HG03342 (cell line): ENCODE measurements around the gene ADAMTSL5.

Experiments
- ATAC-seq: cut with Tn5 transposase; IDR thresholded peaks from one replicate; pipeline ENCODE4 v1.9.1; 2021; ENCODE audit warnings: mild to moderate bottlenecking, moderate library complexity; ENCODE audit not compliant: unreplicated experiment

Gene ADAMTSL5

DNA sequence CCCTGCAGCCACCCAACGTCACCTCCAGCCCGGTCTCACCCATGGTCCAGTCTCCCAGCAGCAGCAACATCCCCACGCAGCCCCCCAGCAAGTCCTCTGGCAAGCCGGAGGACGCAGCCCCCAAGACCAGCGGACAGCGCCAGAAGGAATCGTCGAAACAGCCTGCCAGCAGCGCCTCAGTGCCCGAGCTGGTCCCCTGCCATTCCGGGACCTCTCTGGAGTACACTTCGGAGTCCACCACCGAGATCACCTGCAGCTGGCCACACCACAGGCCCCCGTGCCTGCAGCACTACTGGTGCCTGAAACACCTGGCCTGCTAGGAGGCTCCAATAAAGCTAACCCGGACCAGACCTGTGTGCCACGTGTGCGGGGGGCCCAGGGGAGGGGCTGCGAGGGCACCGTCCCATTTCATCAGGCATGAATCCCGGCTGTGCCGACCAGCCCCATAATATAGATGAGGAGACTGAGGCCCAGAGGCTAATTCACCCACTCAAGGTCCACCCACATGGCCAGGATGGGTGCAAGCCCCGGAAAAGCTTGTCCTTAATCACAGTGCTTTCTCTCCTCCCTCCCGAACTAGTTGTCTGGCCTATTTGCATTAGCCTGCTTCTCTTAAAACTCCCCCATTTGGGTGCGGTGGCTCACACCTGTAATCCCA, 15.1 kb downstream of the ADAMTSL5 start:
- no peak for ATAC-seq

DNA sequence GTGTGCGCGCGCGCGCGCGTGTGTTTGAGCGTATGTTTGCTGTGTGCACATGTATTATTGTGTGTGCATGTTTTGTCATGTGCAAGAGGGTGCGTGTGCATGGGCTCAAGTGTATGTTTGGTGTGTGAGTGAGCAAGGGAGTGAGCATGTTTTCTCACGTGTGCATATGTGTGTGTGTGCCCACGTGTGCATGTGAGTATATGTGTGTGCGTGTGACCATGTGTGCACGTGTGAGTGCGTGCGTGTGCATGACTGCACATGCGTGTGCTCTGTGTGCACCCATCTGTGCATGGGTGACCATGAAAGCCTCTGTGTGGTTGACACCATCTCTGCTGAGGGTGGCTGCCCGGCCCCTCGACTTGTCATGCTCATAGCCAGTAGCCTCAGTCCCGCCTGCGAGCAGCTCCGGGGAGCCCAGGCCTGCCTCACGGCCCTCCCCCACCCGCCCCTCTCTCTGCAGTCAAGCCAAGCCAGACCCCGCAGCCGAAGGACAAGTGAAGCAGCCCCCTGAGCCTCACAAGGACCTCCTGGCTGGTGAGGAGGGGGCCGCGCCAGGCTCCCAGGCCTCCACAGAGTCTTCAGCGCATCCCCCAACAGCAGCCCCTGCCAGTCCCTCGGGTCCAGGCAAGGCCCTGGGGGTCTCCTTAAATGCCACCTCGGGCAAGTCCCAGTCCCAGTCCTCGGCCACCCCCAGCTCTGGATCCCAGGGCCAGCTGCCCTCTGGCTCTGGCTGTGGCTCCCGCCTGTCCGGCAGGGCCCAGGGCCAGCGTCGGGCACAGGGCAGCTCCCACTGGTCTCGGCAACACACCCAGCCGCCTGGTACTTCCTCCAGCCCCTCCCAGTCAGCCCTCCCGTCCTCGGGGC, 15.9 kb downstream of the ADAMTSL5 start:
- ATAC-seq: no peak

DNA sequence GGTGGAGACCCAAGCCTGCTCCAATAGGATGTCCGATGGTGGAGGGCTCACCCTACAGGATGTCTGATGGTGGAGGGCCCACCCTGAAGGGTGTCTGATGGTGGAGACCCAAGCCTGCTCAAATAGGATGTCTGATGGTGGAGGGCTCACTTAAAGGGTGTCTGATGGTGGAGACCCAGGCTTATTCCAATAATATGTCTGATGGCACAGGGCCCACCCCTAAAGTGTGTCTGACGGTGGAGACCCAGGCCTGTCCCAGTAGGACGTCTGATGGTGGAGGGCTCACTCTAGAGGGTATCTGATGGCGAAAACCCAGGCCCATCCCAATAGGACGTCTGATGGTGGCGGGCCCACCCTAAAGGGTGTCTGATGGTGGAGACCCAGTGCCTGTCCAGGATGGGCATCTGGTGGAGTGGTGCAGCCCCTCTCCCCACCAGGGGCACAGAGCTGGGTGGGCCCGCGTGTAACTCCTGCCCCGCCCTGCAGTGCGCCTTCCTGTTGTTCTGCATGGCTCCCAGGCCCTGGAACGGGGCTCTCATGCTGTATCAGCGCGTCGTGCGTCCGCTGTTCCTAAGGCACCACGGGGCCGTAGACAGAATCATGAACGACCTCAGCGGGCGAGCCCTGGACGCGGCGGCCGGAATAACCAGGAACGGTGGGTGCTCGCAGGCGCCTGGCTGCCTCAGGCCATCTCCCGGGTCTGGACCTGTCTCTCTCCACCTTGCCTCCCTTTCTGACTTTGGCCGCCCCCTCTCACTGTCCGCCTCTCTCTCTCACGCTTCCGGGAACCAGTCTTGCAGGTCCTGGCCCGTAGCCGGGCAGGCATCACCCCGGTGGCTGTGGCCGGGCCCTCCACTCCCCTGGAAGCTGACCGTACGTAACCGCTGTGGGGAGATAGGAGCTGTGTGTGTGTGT, 16.8 kb downstream of the ADAMTSL5 start:
- ATAC-seq: no peak

DNA sequence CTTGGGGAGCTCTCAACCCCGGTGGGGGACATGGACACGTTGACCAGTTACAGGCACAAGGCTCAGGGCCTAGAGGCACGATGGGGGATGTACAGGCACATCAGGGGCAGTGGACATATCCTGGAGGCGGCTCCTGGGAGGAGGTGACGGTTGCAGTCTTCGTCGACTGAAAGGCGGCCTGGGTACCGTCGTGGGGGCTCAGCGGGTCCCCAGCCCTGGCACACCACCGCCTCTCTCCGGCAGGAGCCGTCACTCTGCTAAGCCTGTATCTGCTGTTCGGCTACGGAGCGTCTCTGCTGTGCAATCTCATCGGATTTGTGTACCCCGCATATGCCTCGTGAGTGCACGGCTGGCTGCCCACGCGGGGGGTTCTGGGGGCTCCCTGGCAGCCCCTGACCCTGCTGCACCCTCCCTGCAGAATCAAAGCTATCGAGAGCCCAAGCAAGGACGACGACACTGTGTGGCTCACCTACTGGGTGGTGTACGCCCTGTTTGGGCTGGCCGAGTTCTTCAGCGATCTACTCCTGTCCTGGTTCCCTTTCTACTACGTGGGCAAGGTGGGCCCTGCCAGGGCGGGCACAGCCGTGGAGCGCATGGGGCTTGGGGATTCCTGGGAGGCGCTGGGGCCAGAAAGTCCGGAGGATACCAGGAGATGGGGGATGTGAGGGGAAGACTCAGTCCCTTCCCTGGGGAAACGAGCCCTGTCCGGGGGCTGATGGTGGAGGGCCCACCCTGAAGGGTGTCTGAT, 17.6 kb downstream of the ADAMTSL5 start:
- ATAC-seq: no peak

DNA sequence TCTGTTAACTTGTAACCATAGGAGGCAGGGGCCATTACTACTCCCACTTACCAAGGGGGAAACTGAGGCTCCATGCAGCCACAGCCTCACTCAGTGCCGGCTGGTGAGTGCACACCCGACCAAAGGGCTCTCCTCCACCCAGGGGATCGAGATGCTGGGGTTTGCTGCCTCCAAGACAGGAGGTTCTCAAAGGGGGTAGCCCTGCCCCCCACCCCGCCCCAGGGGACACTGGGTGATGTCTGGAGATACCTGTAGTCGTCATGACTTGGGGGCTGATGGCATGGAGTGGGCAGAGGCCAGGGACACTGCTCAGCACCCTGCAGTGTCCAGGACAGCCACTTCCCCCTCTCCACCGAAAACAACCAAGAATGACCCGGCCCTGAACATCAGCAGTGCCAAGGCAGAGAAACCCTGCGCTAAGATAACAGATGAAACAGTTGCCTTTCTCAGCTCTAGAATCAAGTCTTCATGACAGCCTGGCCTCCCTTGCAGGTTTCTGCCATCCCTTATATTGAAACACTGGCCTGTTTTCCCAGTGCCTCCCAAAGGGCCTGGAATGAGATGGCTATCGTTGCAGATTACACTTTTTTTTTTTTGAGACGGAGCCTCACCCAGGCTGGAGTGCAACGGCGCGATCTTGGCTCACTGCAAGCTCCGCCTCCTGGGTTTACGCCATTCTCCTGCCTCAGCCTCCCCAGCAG, 18.6 kb downstream of the ADAMTSL5 start:
- ATAC-seq: no peak

DNA sequence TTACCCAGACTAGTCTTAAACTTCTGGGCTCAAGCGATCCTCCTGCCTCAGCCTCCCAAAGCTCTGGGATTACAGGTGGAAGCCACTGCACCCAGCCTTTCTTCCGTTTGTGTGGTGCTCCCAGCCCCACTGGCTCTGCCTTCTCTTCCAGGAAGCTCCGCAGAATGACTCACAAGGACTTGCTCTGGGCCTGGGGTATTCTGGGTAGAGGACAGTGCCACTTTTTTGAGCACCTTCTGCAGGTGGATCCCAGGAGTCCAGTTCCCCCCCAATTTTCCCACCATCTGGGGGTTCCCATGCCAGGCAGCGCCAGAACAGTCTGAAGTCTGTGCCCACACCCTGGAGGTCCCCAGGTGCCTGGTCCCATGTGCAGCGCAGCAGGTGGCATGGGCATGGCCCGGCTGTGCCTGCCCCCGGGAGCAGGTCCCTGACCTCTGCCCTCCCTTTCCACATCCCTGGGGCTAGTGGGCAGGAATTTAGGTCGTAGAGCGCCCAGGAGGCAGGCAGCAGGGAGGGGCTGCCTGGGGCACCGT, 20.3 kb downstream of the ADAMTSL5 start:
- no peak for ATAC-seq

DNA sequence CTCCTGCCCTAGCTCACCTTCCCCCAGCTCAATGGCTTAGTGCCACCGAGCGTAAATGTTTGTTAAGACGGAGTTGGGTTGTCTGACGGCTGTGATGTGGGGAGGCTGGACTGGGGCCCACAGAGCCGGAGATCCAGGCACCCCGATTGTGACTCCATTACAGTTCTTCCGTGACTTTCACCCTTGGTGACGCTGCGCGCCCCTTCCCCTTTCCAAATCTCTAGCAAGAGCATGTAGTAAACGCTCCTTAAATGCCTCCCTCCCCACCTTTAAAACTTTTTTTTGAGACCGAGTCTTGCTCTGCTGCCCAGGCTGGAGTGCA, 21.0 kb downstream of the ADAMTSL5 start:
- no peak for ATAC-seq

DNA sequence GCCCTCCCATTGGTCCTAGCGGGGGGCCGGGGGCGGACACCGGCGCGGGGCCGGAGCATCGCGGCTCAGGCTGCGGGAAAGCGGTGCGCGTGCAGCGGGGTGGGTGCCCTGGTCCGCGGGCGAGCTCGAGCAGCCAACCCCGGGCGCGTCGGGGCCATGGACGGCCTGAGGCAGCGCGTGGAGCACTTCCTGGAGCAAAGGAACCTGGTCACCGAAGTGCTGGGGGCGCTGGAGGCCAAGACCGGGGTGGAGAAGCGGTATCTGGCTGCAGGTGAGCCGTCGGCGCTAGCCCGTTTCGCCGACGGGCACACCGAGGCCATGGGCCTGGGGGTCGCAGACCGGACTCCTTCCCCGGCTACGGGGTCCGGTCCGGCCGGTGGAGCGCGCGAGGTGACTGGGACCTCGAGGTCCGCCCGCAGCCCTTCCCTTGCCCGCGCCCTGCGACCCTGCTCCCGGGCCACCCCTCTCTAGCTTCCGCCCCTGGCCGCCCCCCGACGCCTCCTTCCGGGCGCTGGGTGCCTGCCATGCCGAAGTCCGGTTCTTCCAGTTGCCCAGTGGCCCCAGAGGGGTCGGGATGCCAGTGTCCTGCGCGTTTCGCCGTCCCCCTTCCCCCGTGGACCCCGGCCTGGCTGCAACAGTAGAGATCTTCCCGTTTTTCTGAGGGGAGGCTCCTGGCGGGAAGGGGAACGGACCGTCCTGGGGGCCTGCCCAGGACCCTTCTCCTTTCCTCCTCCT, 21.5 kb downstream of the ADAMTSL5 start, which contains the start of gene REEP6:
TSS of gene REEP6 (plus strand) at position 68 of the 735 bp plus-strand sequence. CDS start at position 157, 89 bp downstream.
- no peak for ATAC-seq

DNA sequence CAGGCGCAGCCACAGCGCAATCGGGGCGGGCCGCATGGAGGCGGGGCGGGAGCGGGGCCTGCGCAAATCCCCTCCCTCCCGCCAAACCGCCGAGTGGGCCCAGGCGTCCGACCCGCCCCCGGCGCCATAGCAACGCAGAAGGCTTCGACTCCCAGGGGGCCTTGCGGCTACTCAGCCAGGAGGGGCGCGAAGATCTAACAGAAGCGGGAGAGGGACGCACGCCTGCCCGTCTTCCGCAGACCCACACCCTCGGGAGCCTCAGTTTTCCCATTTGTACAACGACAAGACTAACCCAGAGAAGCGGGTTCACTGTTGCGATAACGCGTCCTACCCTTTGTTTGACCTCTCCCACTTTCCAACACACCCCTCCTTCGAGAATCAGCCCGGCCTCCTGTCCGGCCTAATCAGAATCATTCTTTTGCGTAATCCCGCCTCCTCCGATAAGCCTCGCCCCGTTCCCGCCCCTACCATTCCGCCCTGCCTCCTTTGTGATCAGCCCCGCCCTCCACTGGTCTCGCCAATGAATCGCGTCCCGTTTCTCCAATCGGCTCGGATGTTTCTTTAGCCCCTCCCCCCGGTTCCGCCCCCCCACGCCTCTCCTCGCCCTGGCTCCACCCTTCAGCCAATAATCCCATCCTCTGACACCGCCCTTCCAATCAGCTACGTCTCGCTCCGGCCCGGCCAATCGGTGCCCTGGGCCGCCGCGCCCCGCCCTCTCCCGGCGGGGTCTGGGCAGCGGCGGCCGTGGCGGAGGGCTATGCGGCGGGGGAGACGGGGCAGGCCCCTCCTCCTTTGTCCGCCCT, 22.3 kb downstream of the ADAMTSL5 start, which contains the start of gene PCSK4:
TSS of gene PCSK4 (minus strand) at position 40 of the 803 bp plus-strand sequence. CDS start at position 36, 4 bp downstream.
- ATAC-seq: peak; percentile 75

DNA sequence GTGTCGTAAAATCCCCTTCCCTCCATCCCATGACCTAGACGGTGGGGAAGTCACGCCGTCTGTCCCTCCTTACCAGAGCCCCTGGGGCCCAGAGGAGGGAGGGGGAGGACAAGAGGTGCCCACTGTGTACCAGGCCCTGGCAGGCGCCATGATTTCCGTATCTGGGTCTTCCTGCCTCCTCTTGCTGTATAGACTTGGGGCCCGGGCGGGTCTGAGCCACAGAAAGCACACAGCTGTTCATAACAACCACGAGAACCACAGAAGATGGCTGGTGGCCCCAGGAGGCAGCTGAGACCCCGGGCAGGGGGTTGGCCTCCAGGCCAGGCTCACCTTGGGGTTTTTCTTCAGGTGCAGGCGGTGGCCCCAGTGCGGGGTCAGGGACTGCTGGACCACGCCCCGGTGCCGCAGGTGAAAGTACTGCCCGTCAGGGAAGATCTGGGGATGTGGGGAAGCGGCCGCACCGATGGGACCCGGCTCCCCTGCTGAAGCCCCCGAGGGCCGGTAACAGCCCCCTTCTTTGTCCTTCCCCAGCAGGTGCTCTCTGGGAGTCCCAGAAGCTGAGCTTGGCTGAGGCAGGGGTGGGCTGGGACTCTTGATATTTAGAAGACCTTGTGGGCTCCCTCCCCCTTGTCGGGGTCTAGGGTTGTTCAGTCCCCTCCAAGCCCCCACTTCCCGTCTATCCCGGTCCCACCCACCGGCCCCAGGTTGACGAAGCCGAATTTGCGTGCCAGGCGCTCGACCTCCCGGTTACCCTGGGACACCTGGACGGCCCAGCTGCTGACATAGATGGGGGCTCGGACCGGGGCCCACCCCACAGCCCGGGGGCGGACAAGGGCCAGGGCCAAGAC, 23.1 kb downstream of the ADAMTSL5 start:
- no peak for ATAC-seq

DNA sequence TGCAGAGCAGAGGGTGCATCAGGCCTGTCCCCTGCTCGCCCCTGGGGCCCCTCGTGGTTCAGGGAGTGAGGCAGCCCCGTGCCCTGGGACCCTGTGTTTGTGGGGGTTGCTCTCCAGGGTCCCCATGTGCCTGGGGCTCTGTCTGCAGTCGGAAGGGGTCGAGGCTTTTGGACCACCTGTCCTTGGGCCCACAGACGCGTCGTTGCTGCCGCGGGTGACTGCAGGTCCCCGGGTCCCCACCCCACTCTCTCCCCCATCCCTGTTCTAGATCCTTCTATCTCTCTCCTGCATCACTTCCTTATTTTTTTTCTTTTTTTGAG, 24.6 kb downstream of the ADAMTSL5 start:
- ATAC-seq: no peak

DNA sequence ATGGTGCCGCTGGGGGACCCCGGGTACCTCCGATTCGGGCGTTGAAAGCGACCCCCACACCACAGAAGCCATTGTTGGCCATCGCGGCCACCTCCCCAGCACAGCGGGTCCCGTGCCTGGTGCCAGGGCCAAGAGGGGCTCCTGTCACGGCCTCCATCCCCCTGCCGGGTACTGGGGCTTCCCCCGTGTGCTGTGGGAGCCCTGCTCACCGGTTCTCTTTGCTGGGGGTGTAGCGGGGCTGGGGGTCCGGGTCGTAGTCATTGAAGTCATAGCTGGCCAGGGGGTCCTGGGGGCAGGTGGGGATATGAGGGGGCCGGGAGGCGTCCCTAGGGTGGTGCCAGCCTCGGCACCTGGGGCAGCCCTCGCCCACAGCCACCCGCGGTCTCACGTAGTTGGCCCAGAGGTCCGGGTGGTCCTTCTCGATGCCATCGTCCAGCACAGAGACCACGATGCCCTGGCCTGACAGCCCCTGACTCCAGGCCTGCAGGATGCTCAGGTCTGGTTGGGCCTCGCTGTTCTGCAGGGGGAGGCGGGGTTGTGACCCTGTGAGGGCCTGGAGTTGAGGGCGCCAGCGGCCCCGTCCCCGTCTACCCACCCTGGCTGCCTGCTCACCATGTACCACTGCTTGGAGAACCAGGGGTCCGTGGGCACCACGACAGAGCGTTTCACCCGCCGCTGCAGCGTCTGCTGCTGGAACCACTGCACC, 25.1 kb downstream of the ADAMTSL5 start:
- no peak for ATAC-seq

DNA sequence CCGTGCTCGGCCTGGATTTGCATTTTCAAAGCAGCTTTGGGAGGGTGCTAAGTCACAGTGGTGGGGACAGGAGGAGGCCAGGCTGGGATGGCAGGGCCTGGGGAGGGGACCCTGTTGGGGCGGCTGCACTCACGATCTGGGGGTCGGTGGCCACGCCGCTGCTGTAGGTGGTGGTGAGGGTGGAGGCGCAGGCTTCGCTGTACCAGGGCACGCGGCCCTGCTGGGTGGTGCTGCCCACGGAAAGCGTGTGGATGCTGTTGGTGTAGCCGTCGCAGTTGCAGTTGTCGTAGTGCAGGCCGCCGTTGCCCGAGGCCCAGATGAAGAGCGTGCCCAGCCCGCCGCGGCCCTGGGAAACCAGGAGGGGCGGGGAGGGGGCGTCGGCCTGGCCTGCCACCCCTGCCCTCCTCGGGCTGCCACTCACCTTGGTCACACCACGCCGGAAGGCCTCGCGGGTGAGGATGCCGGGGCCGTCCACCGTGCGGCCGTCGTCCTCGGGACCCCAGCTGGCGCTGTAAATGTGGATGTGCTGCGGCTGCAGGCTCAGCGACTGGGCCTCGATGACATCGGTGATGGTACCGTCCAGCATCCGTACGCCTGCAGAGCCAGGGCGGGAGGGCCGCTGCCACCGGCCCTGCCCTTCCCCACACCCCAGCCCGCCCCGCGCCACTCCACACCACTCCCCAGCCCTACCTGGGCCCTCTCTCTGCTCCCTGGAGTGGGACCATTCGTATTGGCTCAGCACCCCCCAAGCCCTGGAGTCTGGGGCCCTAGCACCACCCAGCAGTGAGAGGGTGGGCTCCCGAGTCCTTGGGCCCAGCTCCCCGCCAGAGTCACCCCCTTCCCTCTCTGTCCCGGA, 25.9 kb downstream of the ADAMTSL5 start:
- no peak for ATAC-seq

DNA sequence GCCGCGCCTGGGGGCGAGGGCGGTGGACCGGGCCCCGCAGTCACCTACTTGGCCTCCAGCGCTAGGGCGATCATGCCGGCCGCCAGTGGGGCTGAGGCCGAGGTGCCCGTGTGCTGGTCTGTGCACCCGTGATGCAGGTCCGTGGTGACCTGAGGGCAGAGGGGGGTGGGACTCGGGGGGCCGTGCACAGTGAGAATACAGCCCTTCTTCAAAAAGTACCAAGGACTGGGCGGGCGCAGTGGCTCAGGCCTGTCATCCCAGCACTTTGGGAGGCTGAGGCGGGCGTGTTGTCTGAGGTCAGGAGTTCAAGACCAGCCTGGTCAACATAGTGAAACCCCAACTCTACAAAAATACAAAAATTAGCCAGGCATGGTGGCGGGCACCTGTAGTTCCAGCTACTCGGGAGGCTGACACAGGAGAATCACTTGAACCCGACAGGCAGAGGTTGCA, 28.8 kb downstream of the ADAMTSL5 start:
- no peak for ATAC-seq

DNA sequence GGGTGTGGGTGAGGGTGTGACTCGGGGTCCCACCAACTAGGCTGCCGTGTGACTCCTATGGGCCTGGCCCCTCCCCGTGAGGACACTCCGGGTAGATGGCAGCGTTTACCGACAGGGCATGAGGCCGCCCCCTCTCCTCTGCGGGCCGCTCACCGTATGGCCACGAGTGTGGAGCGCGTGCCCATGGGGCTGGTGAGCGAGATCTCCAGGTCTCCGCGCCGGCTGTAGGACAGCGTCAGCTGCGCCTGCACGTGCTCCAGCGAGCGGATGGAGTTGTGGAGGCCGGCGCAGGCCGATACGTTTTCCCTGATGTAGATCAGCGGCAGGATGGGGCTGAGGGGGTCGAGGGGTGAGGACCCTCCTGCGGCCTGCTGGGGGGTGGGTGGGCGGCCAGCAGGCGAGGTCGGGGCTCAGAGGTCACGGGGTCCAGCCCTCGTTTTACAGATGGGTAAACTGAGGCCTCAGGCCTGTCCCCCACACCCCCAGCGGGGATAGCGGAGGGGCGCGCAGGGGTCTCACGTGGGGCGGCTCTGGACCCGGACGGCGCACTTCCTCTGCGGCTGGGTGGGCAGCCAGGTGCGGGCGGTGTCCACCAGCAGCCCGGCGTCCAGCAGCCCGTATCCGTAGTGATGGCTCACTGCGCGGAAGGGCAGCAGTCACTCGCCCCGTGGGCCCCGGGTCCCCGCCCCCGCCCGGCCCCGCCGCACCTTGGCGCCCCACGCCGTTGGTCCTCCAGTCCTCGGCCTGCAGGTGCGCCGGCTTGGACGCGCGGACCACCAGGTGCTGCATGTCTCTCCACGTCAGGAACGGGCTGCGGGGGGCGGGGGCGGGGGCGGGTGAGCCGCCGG, 29.5 kb downstream of the ADAMTSL5 start:
- ATAC-seq: no peak
